ENCODE data around the gene MORC4. TPM values are rescaled to one million over a fixed set of nuclear protein-coding genes. Genes with fewer than 3 reads are reported as not detected.

MORC4 gene
- total RNA-seq, 1 donor from 2014 or later = 2.0 TPM

DNA sequence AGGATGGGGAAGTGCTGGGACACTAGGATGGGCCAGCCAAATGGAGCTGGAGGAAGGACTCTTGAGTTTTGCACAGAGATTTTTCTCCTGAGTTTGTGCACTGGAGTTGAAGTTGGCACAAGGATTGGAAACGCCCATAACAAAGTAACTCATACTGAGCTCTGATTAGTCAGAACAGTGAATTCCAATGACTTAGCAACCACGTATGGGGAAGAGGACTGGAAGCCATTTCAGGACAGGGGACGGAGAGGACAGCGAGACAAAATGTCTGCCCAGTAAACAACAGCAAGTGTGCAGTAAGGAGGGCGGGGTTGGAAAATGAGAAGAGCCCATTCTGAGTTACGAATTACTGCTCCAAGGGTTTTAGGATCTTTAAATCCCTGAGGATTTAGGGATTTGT lies 102.8 kb downstream of the MORC4 start:
- no peak overlapping the region for H3K4me3 Mint-ChIP-seq (ENCODE audit: unreplicated experiment)
- H3K27ac Mint-ChIP-seq (ENCODE audit: unreplicated experiment) = peak overlapping the region; percentile 25
- no peaks in the 10 kb centered on the region for H3K4me1 Mint-ChIP-seq (ENCODE audit: low read depth, unreplicated experiment)
- TF ChIP-seq, protein P1, sequence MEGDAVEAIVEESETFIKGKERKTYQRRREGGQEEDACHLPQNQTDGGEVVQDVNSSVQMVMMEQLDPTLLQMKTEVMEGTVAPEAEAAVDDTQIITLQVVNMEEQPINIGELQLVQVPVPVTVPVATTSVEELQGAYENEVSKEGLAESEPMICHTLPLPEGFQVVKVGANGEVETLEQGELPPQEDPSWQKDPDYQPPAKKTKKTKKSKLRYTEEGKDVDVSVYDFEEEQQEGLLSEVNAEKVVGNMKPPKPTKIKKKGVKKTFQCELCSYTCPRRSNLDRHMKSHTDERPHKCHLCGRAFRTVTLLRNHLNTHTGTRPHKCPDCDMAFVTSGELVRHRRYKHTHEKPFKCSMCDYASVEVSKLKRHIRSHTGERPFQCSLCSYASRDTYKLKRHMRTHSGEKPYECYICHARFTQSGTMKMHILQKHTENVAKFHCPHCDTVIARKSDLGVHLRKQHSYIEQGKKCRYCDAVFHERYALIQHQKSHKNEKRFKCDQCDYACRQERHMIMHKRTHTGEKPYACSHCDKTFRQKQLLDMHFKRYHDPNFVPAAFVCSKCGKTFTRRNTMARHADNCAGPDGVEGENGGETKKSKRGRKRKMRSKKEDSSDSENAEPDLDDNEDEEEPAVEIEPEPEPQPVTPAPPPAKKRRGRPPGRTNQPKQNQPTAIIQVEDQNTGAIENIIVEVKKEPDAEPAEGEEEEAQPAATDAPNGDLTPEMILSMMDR (IDR thresholded peaks at IDR 0.05; ENCODE audit: partially characterized antibody, unreplicated experiment) = no peak
- no peaks in the 10 kb centered on the region for H3K27me3 Mint-ChIP-seq (ENCODE audit: unreplicated experiment)
- H3K36me3 Mint-ChIP-seq (ENCODE audit: unreplicated experiment) = no peaks in the 10 kb centered on the region
- no peak for DNase-seq
- no peaks in the 10 kb centered on the region for H3K9me3 Mint-ChIP-seq (ENCODE audit: unreplicated experiment)

DNA sequence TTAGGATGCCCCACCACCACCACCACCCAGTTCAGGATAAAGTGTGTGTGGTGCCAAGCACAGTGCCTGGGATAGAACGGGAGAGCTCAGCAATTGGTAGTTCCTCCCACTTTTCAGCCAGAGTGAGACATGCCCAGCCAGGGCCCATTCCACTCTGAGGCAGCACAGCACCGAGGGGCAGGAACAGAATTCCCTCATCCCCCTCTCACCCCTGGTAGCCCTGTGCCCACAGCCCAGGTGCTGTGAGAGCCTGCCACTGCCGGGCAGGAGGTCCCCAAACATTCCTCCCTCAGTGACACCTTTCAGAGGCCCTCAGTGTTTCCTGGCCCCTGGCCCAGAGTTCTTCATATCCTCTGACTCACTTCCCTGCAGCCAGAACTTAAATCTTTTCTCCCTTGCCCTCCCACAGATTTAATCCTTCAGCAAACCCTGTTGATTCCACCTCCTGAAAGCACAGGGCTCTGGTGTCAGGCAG lies 105.0 kb downstream of the MORC4 start:
- Mint-ChIP-seq H3K4me1 (ENCODE audit: low read depth, unreplicated experiment) (peaks cover 4% of the 10 kb centered on the region), H3K9me3 (ENCODE audit: unreplicated experiment) (no peaks in the 10 kb centered on the region), H3K27ac (ENCODE audit: unreplicated experiment) (no peak overlapping the region), H3K27me3 (ENCODE audit: unreplicated experiment) (no peaks in the 10 kb centered on the region), H3K36me3 (ENCODE audit: unreplicated experiment) (no peaks in the 10 kb centered on the region), H3K4me3 (ENCODE audit: unreplicated experiment) (no peak overlapping the region)
- no peak for DNase-seq
- TF ChIP-seq, protein P1 (IDR thresholded peaks at IDR 0.05; ENCODE audit: partially characterized antibody, unreplicated experiment) = no peak

- H3K27ac Mint-ChIP-seq (ENCODE audit: unreplicated experiment) = no peak overlapping the region
- H3K9me3 Mint-ChIP-seq (ENCODE audit: unreplicated experiment) = no peaks in the 10 kb centered on the region
- no peak overlapping the region for H3K4me3 Mint-ChIP-seq (ENCODE audit: unreplicated experiment)
- DNase-seq = peak; percentile 64
- no peaks in the 10 kb centered on the region for H3K36me3 Mint-ChIP-seq (ENCODE audit: unreplicated experiment)
- H3K27me3 Mint-ChIP-seq (ENCODE audit: unreplicated experiment) = no peaks in the 10 kb centered on the region
- TF ChIP-seq, protein P1 (IDR thresholded peaks at IDR 0.05; ENCODE audit: partially characterized antibody, unreplicated experiment) = peak; percentile 75
- peaks cover 4% of the 10 kb centered on the region for H3K4me1 Mint-ChIP-seq (ENCODE audit: low read depth, unreplicated experiment)
Observed at GRCh38 chrX:106894392-106894909, 105.6 kb downstream of the MORC4 start.

- Mint-ChIP-seq H3K27ac (ENCODE audit: unreplicated experiment) (peak overlapping the region; percentile 79), H3K36me3 (ENCODE audit: unreplicated experiment) (no peaks in the 10 kb centered on the region), H3K4me3 (ENCODE audit: unreplicated experiment) (peak overlapping the region; percentile 46), H3K27me3 (ENCODE audit: unreplicated experiment) (no peaks in the 10 kb centered on the region), H3K9me3 (ENCODE audit: unreplicated experiment) (peaks cover 1% of the 10 kb centered on the region), H3K4me1 (ENCODE audit: low read depth, unreplicated experiment) (peaks cover 4% of the 10 kb centered on the region)
- TF ChIP-seq, protein P1 (IDR thresholded peaks at IDR 0.05; ENCODE audit: partially characterized antibody, unreplicated experiment) = no peak
- DNase-seq = no peak
Observed at GRCh38 chrX:106891762-106892460, 108.1 kb downstream of the MORC4 start.

Other genes with a start within 250 kb of the MORC4 start
- gene TBC1D8B, start 197.5 kb downstream of the MORC4 start, total RNA-seq (ENCODE audit: unreplicated experiment) = 4.6 TPM
- gene RIPPLY1, start 96.9 kb downstream of the MORC4 start, total RNA-seq (ENCODE audit: unreplicated experiment) = not detected
- not detected for gene CLDN2, start 79.8 kb downstream of the MORC4 start, total RNA-seq (ENCODE audit: unreplicated experiment)
- 18.9 TPM for gene RBM41, start 118.6 kb upstream of the MORC4 start, total RNA-seq (ENCODE audit: unreplicated experiment)
- gene NUP62CL, start 206.2 kb upstream of the MORC4 start, total RNA-seq (ENCODE audit: unreplicated experiment) = 1.6 TPM
- gene DNAAF6, start 206.4 kb upstream of the MORC4 start, total RNA-seq (ENCODE audit: unreplicated experiment) = not detected

All from glutamatergic neuron (in vitro differentiated cells).